Myometrial cell (primary cell): Measurements from ENCODE around the gene STBD1. TPM values are rescaled to one million over a fixed set of nuclear protein-coding genes. Genes with fewer than 3 reads are reported as not detected.

Source experiments
- total RNA-seq: library from RNA; depleted of rRNA; stranded (reverse); fragments of >200 nt; gene quantifications from 2 replicates; pipeline ENCODE4 v1.2.3, GENCODE V29; 2015

STBD1 gene
- total RNA-seq = 3.7 and 4.3 TPM in 2 replicates

DNA sequence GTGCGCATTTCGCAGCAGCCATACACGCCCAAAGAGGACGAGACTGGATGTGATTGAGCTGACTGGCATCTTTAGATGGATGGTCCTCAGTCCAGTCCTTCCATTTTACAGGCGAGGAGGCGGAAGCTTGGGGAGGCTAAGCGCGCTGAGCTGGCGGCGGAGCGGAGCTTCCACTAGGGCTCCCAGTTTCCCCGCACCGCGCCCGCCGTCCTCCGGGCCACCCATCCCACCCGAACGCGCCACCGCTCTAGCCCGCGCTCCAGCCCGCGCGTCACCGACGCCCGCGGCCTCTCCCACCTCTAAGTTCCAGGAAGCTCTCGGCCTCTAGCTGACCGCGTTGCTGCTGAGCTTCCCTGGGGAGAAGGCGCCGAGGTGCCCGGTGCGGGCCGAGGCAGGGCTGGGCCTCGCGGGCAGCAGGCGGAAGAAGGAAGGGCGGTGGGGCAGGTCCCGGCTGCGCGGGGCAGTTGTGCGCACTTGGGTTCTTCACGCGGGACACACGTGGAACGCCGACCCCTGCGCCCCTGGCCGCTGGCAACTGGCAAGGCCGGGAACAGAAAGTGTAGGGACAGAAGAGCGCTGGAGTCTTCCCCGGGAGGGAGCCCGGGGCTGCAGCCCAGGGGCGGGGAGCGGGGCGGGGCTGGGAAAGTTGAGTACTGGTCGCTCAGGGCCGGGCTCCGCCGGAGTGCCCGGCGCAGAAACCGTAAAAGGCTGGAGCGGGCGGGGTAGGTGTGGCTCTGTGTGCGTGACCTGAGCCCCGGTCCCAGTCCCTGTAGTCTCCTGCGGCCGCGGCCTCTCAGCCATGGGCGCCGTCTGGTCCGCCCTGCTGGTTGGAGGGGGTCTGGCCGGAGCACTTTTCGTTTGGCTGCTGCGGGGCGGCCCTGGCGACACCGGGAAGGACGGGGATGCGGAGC lies at the start of gene STBD1:
Gene STBD1 (plus strand): TSS at position 763 of the 911 bp plus-strand sequence. CDS start 37 bp downstream, at position 800.

Other genes with a start within 250 kb of the STBD1 start
- gene ART3, start 232.0 kb upstream of the STBD1 start, total RNA-seq = not detected in 2 replicates
- gene NUP54, start 158.3 kb upstream of the STBD1 start, total RNA-seq = 38.5 and 46.7 TPM in 2 replicates
- gene SCARB2, start 92.9 kb upstream of the STBD1 start, total RNA-seq = 115 and 135 TPM in 2 replicates
- under 0.01 and 0.86 TPM in 2 replicates for gene FAM47E, start 55.0 kb upstream of the STBD1 start, total RNA-seq
- not detected in 2 replicates for gene CCDC158, start 114.4 kb downstream of the STBD1 start, total RNA-seq
- gene SHROOM3, start 128.5 kb downstream of the STBD1 start, total RNA-seq = 4.8 and 6.6 TPM in 2 replicates